Fibroblast of skin of abdomen (primary cell): ENCODE results near the gene PTEN. TPM values are rescaled to one million over a fixed set of nuclear protein-coding genes. Genes with fewer than 3 reads are reported as not detected.
"Not testable (repeated sequence)": the region's sequence is repeated elsewhere in the genome, so short reads cannot be mapped to it uniquely, and the experiment has no call there.

ENCODE experiments used
- DNase-seq: peaks from one replicate; pipeline ENCODE4 v3.0.0-alpha.2; 2013
- polyA plus RNA-seq, 2 experiments: library from polyadenylated mRNA; unstranded; fragments of 120-200 nt; gene quantifications; one replicate each; pipeline ENCODE4 v1.2.1, GENCODE V29; 2013; ENCODE audit not compliant: insufficient read length in 2 of 2

The PTEN gene
- 97.3 TPM for polyA plus RNA-seq (2013, experiment 1 of 2; ENCODE audit: insufficient read length)
- 90.3 TPM for polyA plus RNA-seq (2013, experiment 2 of 2; ENCODE audit: insufficient read length)

DNA sequence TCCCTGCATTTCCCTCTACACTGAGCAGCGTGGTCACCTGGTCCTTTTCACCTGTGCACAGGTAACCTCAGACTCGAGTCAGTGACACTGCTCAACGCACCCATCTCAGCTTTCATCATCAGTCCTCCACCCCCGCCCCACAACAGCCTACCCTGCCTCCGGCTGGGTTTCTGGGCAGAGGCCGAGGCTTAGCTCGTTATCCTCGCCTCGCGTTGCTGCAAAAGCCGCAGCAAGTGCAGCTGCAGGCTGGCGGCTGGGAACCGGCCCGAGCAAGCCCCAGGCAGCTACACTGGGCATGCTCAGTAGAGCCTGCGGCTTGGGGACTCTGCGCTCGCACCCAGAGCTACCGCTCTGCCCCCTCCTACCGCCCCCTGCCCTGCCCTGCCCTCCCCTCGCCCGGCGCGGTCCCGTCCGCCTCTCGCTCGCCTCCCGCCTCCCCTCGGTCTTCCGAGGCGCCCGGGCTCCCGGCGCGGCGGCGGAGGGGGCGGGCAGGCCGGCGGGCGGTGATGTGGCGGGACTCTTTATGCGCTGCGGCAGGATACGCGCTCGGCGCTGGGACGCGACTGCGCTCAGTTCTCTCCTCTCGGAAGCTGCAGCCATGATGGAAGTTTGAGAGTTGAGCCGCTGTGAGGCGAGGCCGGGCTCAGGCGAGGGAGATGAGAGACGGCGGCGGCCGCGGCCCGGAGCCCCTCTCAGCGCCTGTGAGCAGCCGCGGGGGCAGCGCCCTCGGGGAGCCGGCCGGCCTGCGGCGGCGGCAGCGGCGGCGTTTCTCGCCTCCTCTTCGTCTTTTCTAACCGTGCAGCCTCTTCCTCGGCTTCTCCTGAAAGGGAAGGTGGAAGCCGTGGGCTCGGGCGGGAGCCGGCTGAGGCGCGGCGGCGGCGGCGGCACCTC, at the start of gene PTEN, which contains the start of gene KLLN:
Gene PTEN (plus strand): TSS at position 573 of the 891 bp plus-strand sequence. CDS start 845 bp downstream, outside the sequence.
Gene KLLN (minus strand): TSS at position 481 of the 891 bp plus-strand sequence. CDS start 1,046 bp downstream, outside the sequence.
- peak; percentile 96 for DNase-seq

DNA sequence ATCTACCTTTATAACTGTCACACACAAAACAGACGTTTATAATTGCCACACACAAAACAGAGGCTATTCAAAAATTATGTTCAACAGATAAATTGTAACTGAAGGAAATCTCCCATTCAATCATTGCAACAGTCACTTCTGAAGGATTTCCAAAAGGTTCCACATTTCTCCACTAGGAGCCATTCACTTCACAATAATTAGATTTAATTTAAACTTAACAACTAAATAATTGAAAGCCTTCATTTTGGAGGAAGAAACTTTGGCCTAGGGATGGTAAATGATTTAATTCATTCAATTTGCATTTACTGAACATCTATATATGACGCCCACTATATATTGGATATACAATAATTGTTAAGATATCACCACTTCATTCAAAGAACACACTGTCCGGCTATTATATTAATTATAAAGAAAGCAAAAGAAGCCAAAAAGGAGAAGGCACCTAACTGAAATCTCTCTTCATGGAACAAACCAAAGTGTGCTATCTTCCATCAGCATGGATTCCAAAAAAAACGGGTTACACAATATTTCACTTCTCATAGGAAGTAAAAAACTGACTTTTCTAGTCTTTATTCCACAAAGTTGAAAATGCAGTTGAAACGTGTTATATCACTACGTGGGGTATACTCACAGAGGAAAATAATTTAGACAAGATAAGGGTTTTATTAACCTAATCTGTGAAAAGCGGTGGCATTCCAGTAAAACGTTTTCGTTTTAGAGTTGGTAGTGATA, 47.1 kb upstream of the PTEN start:
- DNase-seq: no peak

- no peak for DNase-seq
Observed at GRCh38 chr10:87816898-87817608, 46.4 kb upstream of the PTEN start.

DNA sequence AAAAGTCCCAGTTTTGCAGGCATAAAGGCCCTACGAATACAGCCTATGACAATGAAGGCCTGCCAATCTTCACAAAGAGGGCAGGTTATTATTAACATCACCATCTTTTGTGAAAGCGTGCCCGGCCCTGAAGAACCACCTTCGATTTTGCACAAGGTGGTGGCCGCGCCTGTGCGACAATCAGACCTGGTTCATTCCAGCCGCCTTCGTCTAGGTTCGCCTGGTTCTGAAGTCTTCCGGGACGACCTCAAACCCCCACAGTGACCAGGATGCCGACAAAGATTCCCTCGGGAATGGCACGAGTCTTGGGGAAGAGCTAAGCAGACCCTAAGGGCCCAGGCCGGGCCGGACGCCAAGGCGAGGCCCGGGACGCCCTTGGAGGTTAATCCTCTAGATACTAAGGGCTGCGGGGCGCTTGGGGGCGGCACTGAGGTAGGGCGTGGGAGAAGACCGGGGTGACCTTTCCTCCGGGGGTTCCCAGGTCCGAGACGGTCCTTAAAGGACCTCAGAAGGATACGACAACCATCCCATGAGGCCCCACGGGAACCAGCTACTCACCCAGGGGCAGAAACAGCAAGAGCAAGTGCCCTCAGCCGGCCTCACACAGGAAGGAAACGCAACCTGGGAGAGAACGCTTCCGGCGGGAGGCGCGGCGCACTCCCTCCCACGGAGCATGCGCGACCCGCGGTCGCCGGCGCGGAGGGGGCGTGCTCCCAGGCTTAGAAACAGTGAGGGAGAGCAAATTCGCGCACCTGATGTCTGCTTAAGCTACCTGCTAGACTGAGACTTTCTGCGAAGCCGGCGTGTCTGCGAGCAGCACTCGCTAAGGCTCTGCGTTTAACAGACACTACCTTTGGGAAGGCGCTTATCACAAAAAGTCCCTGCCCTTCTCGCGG, 45.6 kb upstream of the PTEN start, which contains the start of gene ATAD1:
Gene ATAD1 (minus strand): TSS at position 618 of the 896 bp plus-strand sequence. CDS start 3,627 bp downstream, outside the sequence.
- DNase-seq: peak; percentile 82

DNA sequence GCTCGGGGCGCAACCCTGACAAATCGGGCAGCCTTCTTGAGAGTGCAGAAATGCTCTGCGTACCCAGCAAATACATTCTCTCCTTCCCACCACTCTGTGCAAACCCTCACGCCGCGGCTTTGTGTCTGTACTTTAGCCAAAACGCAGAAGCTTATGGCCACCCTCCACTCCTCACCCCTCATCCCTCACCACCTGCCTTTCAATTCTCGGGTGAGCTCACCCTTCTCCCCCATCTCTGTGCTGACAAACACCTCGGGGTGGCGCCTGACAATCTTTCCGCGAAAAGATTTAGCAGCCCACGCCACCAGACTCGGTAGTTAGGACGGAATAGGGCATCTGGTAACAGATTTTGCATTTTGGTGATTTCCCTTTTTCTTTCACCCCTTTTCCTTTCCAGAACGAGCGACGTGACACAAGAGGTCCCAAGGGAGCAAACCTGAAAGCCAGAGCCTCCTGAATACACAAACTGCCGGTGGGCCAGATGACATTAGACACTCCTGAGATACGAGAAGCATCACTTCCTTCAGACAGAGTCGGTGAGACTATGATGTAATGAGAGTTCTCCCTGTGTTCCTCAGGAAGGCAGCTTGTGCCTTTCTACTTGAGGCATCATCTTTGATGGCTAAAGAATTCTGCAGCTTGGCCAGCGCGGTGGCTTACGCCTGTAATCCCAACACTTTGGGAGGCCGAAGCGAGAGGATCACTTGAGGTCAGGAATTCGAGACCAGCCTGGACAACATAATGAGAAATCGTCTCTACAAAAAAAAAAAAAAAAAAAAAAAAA, 44.7 kb upstream of the PTEN start:
- DNase-seq: peak; percentile 17

GRCh38 chr10:87819289-87819585, 44.2 kb upstream of the PTEN start:
- no peak for DNase-seq

DNA sequence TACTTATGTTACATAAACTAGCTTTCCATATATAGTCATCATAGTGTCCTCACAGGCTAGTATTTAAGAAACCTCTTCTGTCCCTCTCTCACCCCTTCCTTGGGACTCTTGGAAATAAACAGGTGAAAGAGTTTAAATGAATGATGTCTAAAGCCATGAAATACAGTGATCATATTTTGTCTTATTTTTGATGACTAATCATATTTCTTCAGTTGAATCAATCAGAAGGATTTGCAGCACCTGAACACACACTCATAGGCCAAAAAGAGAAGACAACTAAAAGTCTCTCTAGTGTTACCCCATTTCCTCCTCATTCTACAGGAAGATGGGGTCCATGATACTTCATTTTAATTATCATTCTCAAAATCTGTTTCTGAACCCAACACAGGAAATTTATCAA, 36.8 kb upstream of the PTEN start:
- DNase-seq: no peak

- DNase-seq: no peak
Observed at GRCh38 chr10:87827681-87828080, 35.7 kb upstream of the PTEN start.

DNA sequence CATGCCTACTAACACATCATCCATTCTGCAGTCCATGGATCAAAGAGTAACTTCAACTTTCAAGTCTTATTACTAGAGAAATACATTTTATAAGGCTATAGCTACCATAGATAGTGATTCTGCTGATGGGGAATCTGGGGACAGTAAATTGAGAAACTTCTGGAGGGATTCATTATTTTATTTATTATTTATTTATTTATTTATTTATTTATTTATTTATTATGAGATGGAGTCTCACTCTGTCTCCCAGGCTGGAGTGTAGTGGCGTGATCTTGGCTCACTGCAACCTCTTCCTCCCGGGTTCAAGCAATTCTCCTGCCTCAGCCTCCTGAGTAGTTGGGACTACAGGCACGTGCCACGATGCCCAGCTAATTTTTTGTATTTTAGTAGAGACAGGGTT, 34.4 kb upstream of the PTEN start:
- not testable (repeated sequence) for DNase-seq

- DNase-seq: no peak
Observed at GRCh38 chr10:87829986-87830729, 33.3 kb upstream of the PTEN start.

DNA sequence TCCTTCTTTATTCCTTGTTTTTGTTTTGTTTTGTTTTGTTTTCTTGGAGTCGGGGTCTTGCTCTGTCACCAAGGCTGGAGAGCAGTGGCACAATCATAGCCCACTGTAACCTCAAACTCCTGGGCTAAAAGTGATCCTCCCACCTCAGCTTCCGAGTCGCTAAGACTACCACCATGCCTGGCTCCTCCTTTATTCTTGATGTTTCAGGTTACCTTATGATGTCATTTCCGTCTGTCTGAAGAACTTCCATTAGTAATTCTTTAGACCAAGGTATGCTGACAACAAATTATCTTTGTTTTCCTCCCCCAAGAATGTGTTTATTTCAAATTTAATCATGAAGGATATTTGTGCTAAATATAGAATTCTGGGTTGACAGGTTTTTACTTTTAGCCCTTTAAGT, 27.3 kb upstream of the PTEN start:
- no peak for DNase-seq

DNA sequence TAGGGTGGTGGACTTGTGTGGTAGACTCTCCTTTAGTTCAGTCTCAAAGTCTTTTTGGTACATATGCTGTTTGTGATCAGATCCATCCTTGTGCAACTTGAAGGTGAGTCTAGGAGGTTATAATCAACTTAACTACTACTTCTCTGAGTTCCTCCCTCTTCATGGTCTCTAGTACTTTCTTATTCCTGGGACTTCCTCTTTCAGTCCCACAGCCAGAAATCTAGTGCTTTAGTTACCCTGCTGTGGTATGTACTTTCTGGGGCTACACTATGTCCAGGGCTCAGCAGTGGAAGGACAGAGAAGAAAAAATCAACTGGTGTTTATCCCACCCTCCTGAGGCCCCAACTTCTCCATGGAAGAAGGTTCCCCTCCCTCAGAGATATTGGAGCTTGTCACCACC, 26.0 kb upstream of the PTEN start:
- no peak for DNase-seq

DNA sequence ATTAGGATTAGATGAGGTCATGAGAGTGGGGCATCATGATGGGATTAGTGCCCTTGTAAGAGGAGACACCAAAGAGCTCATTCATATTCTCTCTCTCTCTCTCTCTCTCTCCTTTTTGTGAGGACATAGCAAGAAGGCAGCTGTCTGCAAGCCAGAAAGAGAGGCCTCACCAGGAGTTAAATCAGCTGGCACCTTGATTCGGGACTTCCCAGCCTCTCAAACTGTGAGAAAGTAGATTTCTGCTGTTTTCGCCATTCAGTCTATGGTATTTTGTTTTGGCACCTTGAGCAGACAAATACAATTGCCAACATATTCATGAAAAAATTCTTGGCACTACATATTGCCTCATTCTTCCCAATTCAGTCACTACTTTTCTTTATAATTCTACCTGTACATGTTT, 24.8 kb upstream of the PTEN start:
- no peak for DNase-seq

DNA sequence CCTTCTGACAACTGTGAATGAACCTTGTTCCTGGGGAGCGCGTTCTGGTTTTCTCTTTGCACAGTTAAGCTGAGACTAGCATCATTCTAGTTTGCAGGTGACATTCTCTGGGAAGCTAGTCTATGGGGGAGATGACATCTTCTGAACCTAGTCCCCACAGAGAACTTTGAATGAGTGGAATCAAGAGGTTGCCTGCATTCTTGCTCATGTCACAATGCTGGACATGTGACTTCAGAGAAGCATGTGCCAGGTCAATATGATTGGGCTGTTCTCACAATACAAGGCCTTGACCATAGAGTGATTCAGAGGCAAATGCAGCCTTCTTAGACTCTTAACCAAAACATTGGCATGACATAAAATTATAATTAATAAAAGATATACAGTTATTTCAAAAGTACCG, 22.2 kb upstream of the PTEN start:
- no peak for DNase-seq

GRCh38 chr10:87842220-87842641, 21.2 kb upstream of the PTEN start:
- DNase-seq: no peak

GRCh38 chr10:87842776-87843497, 20.5 kb upstream of the PTEN start:
- peak; percentile 78 for DNase-seq

GRCh38 chr10:87843714-87844113, 19.7 kb upstream of the PTEN start:
- no peak for DNase-seq

- peak; percentile 51 for DNase-seq
Observed at GRCh38 chr10:87844837-87845623, 18.4 kb upstream of the PTEN start.

GRCh38 chr10:87845624-87845998, 17.8 kb upstream of the PTEN start:
- DNase-seq: no peak
